ENCODE results near the gene HSPA8.

GRCh38 chr11:123104697-123105096 is 42.8 kb upstream of the HSPA8 start:
- TF ChIP-seq CTCF (IDR thresholded peaks at IDR 0.05) (no peak), POLR2A (IDR thresholded peaks at IDR 0.05) (no peak)
